ENCODE data around the gene KLHL21.

DNA sequence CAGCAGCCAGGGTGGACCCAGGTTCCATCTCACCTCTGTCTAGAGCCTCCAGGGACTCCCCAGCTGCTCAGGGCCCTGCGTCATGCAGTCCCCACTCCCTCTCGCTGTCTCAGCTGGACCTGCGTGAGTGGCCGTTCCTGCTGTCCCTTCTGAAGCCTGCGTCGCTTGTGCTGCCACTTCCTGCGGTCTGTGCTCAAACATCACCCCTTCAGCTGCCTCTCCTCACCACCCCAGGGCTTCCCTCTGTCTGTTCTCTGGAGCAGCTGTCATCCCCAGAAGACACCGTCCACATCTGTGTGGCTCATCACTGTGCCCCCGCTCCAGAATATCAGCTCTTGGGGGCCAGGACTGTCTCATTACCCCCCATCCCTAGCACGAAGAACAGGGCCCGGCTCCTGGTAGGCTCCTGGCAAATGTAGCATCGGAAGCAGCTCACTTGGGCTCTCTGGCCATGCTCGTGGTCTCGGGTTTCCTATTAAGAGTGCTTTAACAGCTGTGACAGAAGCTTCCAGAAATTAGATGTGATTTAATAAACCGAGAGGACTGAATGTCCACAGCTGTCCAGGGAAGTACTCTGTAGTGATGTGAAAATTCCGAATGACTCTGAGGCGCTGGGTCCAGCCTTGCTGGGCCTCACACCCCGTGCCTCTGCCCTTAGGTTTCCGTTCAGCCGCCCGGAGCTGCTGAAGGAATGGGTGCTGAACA, 25.3 kb upstream of the KLHL21 start:
- TF ChIP-seq, protein P1, sequence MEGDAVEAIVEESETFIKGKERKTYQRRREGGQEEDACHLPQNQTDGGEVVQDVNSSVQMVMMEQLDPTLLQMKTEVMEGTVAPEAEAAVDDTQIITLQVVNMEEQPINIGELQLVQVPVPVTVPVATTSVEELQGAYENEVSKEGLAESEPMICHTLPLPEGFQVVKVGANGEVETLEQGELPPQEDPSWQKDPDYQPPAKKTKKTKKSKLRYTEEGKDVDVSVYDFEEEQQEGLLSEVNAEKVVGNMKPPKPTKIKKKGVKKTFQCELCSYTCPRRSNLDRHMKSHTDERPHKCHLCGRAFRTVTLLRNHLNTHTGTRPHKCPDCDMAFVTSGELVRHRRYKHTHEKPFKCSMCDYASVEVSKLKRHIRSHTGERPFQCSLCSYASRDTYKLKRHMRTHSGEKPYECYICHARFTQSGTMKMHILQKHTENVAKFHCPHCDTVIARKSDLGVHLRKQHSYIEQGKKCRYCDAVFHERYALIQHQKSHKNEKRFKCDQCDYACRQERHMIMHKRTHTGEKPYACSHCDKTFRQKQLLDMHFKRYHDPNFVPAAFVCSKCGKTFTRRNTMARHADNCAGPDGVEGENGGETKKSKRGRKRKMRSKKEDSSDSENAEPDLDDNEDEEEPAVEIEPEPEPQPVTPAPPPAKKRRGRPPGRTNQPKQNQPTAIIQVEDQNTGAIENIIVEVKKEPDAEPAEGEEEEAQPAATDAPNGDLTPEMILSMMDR (IDR thresholded peaks at IDR 0.05; ENCODE audit: insufficient read depth, low read length, poor library complexity, severe bottlenecking): no peak
- TF ChIP-seq EZH2phosphoT487 (conservative IDR thresholded peaks at IDR 0.05; ENCODE audit: low read length): no peak
